HEK293T (cell line): ENCODE data around the gene OGDH.

Experiments
- CTCF ChIA-PET: fragments of 350-600 bp; formaldehyde crosslinking; extraction: SDS; loops from one replicate; lab custom pipeline; 2021; ENCODE audit warnings: antibody characterized with exemption, inconsistent platforms; lab: Yijun Ruan, JAX
- POLR2A ChIA-PET: fragments of 350-600 bp; formaldehyde crosslinking; extraction: SDS; loops from one replicate; lab custom pipeline; 2020; ENCODE audit warnings: antibody characterized with exemption, inconsistent platforms; lab: Yijun Ruan, JAX
- DNase-seq: peaks from one replicate; pipeline ENCODE4 v3.0.0; 2012; ENCODE audit warnings: mixed read lengths; ENCODE audit errors: extremely low spot score
- ARNT ChIP-seq: fragments of 450-650 bp; IDR thresholded peaks from 2 replicates; pipeline ENCODE4 v1.6.1; 2017; ENCODE audit warnings: mild to moderate bottlenecking
- BHLHE40 ChIP-seq: fragments of 450-650 bp; IDR thresholded peaks from 2 replicates; pipeline ENCODE4 v1.6.1; 2016; ENCODE audit warnings: mild to moderate bottlenecking, moderate library complexity, borderline replicate concordance
- CTBP1 ChIP-seq: fragments of 450-650 bp; IDR thresholded peaks from 2 replicates; pipeline ENCODE4 v1.6.1; 2016; ENCODE audit warnings: borderline replicate concordance
- ELF4 ChIP-seq: fragments of 450-650 bp; IDR thresholded peaks from 2 replicates; pipeline ENCODE4 v1.6.1; 2017; ENCODE audit warnings: antibody characterized with exemption
- FOXA1 ChIP-seq: fragments of 450-650 bp; IDR thresholded peaks from 2 replicates; pipeline ENCODE4 v1.6.1; 2016; ENCODE audit warnings: mild to moderate bottlenecking
- FOXK2 ChIP-seq: fragments of 450-650 bp; IDR thresholded peaks from 2 replicates; pipeline ENCODE4 v1.6.1; 2016; ENCODE audit warnings: mild to moderate bottlenecking
- FOXM1 ChIP-seq: fragments of 450-650 bp; IDR thresholded peaks from 2 replicates; pipeline ENCODE4 v1.6.1; 2017; ENCODE audit warnings: mild to moderate bottlenecking, borderline replicate concordance
- HDGF ChIP-seq: fragments of 450-650 bp; IDR thresholded peaks from 2 replicates; pipeline ENCODE4 v1.6.1; 2017; ENCODE audit warnings: antibody characterized with exemption, borderline replicate concordance
- L3MBTL2 ChIP-seq: fragments of 450-650 bp; conservative IDR thresholded peaks from 2 replicates; pipeline ENCODE4 v1.6.1; 2016; ENCODE audit warnings: mild to moderate bottlenecking
- LEF1 ChIP-seq: fragments of 450-650 bp; IDR thresholded peaks from 2 replicates; pipeline ENCODE4 v1.6.1; 2017; ENCODE audit warnings: mild to moderate bottlenecking, borderline replicate concordance
- NFRKB ChIP-seq: fragments of 450-650 bp; IDR thresholded peaks from 2 replicates; pipeline ENCODE4 v1.6.1; 2016; ENCODE audit warnings: mild to moderate bottlenecking, moderate library complexity
- PKNOX1 ChIP-seq: fragments of 450-650 bp; IDR thresholded peaks from 2 replicates; pipeline ENCODE4 v1.6.1; 2016
- SP1 ChIP-seq: fragments of 450-650 bp; IDR thresholded peaks from 2 replicates; pipeline ENCODE4 v1.6.1; 2017
- SUZ12 ChIP-seq: fragments of 450-650 bp; IDR thresholded peaks from 2 replicates; pipeline ENCODE4 v1.6.1; 2016; ENCODE audit warnings: mild to moderate bottlenecking
- TARDBP ChIP-seq: fragments of 450-650 bp; IDR thresholded peaks from 2 replicates; pipeline ENCODE4 v1.6.1; 2016
- ZNF384 ChIP-seq: fragments of 450-650 bp; IDR thresholded peaks from 2 replicates; pipeline ENCODE4 v1.6.1; 2016

OGDH gene

GRCh38 chr7:44566680-44567079 is 39.7 kb upstream of the OGDH start:
- DNase-seq = no peak
- ChIA-PET CTCF (no interaction called here), POLR2A (interaction anchor here (1.0 kb wide), 1 partner anchor 19 kb away, joined by 3 read pairs; no protein-coding TSS in a partner anchor)
- TF ChIP-seq ARNT (no peak), NFRKB (no peak), TARDBP (no peak), PKNOX1 (no peak), FOXK2 (no peak), CTBP1 (no peak), HDGF (no peak), FOXA1 (no peak), FOXM1 (no peak), SP1 (no peak), ZNF384 (no peak)

DNA sequence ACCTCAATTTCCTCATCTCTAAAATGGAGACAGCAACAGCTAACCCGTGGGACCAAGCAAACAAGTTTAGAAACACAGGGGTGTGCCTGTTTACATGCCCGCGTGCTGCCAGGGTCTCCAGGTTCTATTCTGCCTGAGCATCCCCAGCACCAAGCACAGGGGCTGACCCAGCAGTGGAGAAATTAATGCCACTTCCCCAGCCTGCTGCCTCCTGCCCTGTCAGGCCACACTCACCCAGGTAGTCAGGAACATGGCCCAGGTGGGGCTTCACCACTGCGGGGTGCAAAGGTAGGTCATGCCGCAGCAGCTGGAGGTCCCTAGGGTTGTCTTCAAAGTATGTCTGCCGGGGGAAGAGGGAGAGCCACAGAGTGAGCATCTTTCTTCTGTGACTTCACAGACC is 38.5 kb upstream of the OGDH start:
- no peak for TF ChIP-seq ZNF384
- TF ChIP-seq SUZ12 = no peak
- TF ChIP-seq HDGF = no peak
- no peak for TF ChIP-seq ARNT
- TF ChIP-seq CTBP1 = no peak
- TF ChIP-seq SP1 = no peak
- no peak for TF ChIP-seq FOXA1
- TF ChIP-seq FOXM1 = no peak
- TF ChIP-seq ELF4 = no peak
- TF ChIP-seq L3MBTL2 = no peak
- TF ChIP-seq BHLHE40 = no peak
- no peak for TF ChIP-seq TARDBP
- no peak for TF ChIP-seq NFRKB
- TF ChIP-seq LEF1 = no peak
- ChIA-PET POLR2A (interaction anchor here (0.9 to 1.6 kb wide), 4 partner anchors 15 to 280 kb away, joined by 3 read pairs; partner anchors contain the start of genes H2AZ2 and OGDH), CTCF (interaction anchor here (1.1 kb wide), 1 partner anchor 327 kb away, joined by 4 read pairs; no protein-coding TSS in a partner anchor)
- DNase-seq = no peak

GRCh38 chr7:44568771-44569560 is 37.5 kb upstream of the OGDH start:
- ChIA-PET CTCF (no interaction called here), POLR2A (interaction anchor here (1.0 to 1.9 kb wide), 3 partner anchors 13 to 279 kb away, joined by 3 to 9 read pairs (median 3); partner anchors contain the start of genes H2AZ2 and TMED4)
- TF ChIP-seq TARDBP (no peak), LEF1 (no peak), ZNF384 (no peak), BHLHE40 (no peak), L3MBTL2 (no peak), CTBP1 (no peak), PKNOX1 (no peak), SUZ12 (no peak), NFRKB (no peak), SP1 (no peak)
- no peak for DNase-seq

DNA sequence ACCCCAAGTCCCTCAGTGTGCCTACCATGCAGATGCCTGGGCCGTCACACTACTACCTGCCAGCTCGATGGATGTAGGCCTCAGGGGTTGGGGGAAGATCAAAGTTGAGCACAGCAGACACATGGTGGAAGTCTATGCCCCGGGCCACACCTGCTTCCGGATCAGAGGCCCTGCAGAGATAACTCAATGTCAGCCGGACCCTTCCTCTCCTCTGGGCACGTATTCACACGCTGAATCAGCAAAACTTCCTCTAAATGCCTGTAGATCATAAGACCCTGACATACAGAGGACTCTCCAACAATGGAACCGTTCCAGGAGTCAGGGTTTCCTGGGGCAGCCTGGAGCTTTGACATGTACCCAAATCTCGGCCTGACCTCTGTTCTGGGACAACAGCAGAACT is 36.5 kb upstream of the OGDH start:
- CTCF ChIA-PET = no interaction called here
- POLR2A ChIA-PET = interaction anchor here (1.1 to 1.9 kb wide), 2 partner anchors 8 to 12 kb away, joined by 3 to 9 read pairs; partner anchors contain the start of gene TMED4

GRCh38 chr7:44572771-44573170 is 33.7 kb upstream of the OGDH start:
- ChIA-PET CTCF (interaction anchor here (1.4 kb wide), 1 partner anchor 16 kb away, joined by 5 read pairs; no protein-coding TSS in a partner anchor), POLR2A (interaction anchor here (1.1 to 3.1 kb wide), 7 partner anchors 8 to 282 kb away, joined by 3 to 41 read pairs (median 4); partner anchors contain the start of gene TMED4)
- DNase-seq = no peak

More for the DNA sequence above, 36.5 kb upstream of the OGDH start:
- TF ChIP-seq ZNF384 (no peak), SUZ12 (no peak), NFRKB (no peak), FOXA1 (no peak), TARDBP (no peak), LEF1 (no peak), PKNOX1 (no peak), FOXK2 (no peak), ELF4 (no peak), BHLHE40 (no peak), FOXM1 (no peak), SP1 (no peak), CTBP1 (no peak)
- no peak for DNase-seq

More at GRCh38 chr7:44572771-44573170, 33.7 kb upstream of the OGDH start:
- no peak for TF ChIP-seq LEF1
- TF ChIP-seq ARNT = no peak
- no peak for TF ChIP-seq SUZ12
- no peak for TF ChIP-seq FOXA1
- TF ChIP-seq ELF4 = no peak
- TF ChIP-seq PKNOX1 = no peak
- TF ChIP-seq FOXM1 = no peak
- TF ChIP-seq SP1 = no peak
- TF ChIP-seq HDGF = no peak
- no peak for TF ChIP-seq NFRKB
- TF ChIP-seq FOXK2 = no peak
- no peak for TF ChIP-seq ZNF384
- no peak for TF ChIP-seq BHLHE40
